ENCODE data around the gene ZSCAN29.
"Not testable (repeated sequence)": the region's sequence is repeated elsewhere in the genome, so short reads cannot be mapped to it uniquely, and the experiment has no call there.

ZSCAN29 gene

DNA sequence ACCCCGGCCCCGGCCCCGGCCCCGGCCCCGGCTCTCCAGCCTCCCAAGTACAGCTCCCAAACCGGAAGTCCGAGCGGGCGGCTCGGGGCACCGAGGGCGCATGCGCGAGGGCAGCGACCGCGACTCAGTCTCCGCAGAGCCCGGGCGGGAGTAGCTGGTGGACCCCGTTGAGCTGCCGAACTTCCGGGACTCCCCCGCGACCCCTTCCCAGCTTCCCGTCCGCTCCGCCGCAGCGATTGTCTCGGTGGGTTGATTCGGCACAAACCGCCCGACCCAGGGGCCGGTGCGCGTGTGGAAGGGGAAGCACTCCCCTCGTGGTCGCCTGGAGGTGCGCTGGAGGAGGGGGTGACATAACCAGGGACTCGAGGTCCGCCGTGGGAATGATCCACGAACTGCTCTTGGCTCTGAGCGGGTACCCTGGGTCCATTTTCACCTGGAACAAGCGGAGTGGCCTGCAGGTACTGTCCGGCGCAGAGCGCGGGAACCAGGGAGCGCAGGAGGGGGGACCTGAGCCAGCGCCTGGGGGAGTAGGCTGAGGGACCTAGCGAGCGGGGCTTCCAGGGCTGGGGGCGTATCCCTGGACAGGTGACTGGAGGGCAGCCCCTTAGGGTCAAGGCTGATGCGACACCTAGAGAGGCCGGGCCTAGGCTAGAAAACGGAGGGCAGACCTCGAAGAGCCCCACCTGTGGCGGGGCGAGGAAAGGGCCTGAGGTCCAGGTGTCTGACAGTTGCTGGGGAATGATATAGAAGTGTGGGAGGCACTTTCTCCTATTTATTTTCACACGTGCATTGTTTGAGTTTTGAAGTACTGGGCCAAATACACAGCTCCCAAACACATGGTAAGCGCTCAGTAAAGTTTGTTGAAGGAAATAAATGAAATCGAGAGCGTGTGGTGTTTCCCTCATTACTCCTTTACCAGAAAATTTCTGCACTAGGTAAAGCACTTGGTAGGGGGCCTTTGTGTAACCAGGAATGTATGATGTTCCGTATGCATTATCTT, at the start of gene ZSCAN29, which contains the start of gene TUBGCP4:
Gene ZSCAN29, minus strand, starts transcription at position 69 of the 1,000 bp plus-strand sequence. CDS start 1,130 bp downstream, outside the sequence.
Gene TUBGCP4, plus strand, starts transcription at position 127 of the 1,000 bp plus-strand sequence. Its CDS starts 254 bp downstream, at position 381.
- peak; percentile 57 to 65 for DNase-seq

DNA sequence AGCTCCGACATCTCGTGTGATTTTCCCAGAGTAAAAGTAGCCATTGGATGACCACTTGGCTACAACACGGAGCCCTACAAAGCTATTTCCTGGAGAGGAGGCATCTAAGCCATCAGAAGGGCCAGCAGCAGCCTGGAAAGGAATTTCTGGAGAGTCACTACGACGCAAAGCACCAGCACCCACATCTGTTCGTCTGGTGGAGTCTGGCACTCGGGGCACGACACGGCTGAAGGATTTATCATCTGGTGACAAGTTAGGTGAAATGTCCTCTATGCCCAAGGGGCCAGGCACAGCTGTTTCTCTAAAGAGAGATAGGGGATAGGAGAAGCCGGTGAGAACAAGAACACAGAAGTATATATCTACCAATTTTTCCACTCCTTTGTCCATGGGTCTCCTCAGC, 49.6 kb upstream of the ZSCAN29 start:
- DNase-seq, result no peak

DNA sequence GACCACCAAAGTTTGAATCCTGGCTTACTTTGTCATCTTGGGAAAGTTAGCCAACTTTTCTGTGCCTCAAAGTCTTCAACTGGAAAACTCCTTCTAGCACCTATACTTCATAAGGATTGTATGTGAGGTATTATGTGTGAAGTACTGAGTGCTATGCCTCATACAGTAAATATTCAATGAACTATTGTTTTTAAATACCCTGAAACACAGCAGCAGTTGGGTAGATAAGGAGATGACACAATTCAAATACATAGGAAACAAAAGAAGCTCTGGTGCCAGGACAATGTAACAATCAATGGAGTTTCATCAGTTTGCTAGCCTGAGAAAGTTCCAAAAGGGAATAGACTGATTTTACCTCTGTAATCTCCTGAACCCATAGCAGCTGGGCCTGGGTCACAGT, 43.4 kb upstream of the ZSCAN29 start:
- no peak for DNase-seq

DNA sequence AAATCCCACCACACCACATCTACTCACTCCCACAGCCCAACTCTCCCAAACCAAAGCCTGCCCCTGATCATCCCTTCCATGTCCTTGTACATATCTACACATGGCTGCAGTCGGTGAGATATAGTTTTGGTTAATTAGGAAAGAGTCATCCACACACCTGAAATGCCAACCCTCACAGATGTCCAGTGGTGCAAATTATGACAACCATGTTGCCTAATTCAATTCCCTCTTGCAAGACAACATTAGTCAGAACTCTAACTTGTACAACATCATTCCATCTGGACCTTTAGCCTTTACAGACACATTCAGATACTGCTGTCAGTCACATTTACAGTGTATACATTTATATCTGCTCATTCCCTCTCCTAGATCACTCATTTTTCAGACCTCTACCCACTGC, 41.3 kb upstream of the ZSCAN29 start:
- DNase-seq, result no peak

DNA sequence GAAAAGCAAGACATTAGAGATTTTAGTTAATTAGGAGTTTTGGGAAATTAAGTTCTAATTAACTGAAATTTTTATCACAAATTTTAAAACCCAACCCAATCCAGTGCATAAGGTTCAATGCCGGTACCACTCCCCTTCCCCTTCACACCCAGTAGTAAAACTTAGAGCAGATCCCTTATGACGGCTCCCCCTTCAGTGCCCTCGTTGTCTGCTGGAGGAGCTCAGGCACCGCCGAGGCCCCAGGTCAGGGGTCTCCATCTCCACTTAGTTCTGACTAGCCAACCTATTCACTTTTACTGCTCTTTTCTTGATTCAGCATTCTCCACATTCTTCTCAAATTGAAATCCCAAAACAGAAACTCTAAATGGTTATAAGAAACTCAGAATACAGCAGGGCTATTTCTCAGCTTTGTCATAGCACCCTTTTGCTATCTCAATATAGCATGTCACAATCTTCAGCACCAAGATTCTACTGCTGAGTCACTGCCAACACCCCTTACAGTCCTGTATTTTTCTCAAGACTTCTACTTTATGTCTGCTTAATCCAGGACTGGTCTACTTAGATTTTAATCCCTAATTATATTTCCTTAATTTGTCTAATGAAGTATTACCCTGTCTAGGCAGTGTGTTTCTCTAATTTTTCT, 39.9 kb upstream of the ZSCAN29 start:
- no peak for DNase-seq

DNA sequence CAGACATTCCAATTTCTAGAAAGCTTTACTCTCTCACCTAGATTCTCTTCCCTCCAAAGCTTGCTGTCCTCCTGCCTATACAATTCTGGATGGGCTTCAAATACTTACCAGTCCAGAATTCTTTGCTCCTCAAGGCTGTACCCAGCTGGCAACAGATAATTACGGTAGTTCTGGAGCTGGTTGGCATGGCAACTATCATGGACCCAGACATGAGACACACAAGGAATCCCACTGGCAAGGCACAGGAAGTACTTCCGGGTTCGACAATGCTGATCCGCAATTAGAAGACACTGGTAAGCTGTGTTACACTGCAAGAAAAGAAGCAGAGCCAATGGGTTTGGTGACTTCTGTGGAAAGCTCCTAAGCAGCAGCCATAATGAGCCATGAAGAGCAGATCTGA, 37.9 kb upstream of the ZSCAN29 start:
- DNase-seq, result no peak

DNA sequence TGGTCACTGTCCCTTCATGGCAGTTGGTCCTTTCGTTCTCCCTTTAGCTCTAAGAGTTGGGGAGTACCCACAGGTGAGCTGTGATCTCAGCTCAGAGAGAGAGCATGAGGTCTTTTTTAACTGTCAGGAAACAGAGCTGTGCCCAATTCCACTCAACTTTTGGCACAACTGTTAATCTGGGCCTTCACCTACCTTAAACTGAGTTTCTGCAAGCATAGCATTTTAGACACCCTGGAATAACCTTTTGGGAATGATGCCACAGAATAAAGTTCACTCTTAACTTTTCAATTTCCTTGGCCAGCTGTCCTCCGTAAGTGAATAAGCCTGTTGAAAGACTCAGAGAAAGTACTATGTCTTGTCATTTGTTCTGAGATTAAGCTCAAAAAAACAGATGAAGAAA, 36.0 kb upstream of the ZSCAN29 start:
- DNase-seq, result no peak

DNA sequence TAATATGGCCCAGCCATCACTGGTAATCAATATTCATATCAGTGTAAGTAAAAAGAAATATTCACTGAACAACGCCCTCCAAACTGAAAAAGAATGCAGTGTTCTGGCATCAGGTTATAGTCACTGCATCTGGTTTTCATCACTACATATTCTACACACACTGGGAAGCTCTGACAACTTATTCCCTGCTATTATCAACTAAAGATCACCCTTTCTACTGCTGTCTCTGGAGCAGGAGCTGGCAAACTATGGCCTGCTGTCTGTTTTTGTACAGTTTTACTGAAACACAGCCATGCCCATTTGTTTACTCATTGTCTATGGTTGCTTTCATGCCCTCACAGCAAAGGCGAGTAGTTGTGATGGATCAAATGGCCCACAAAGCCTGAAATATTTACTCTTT, 35.3 kb upstream of the ZSCAN29 start:
- DNase-seq, result no peak

DNA sequence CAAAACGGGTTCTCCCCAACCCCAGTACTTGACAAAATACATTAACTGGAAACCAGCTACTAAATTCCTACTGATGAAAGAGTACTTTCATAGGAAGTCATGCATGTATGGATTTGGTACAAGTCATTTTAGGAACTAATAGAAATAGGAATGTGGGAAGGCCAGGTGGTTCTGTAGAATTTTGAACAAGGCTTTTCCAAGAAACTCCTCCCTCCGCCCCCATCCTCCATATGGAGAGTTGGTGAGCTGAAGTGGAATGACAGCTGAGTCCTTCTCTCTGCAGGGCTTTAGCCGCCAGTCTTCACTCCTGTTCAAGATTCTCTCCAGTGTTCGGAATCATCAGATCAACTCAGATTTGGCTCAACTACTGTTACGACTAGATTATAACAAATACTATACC, 33.3 kb upstream of the ZSCAN29 start:
- DNase-seq, result no peak

DNA sequence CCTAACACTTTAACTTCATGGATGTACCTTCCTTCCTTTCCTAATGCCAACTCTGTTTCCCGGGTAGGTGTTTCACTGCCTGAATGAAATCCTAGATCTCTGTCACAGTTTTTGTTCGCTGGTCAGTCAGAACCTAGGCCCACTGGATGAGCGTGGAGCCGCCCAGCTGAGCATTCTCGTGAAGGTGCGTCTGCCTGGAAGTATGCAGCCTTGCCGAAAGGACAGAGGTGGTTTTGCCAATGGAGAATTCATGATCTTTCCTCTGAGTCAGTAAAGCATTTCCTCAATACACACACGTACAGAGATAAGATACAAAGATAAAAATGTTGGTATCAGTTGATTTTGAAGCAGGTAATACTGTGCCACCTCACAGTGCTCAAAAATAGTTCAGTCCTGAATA, 32.8 kb upstream of the ZSCAN29 start:
- DNase-seq, result no peak

DNA sequence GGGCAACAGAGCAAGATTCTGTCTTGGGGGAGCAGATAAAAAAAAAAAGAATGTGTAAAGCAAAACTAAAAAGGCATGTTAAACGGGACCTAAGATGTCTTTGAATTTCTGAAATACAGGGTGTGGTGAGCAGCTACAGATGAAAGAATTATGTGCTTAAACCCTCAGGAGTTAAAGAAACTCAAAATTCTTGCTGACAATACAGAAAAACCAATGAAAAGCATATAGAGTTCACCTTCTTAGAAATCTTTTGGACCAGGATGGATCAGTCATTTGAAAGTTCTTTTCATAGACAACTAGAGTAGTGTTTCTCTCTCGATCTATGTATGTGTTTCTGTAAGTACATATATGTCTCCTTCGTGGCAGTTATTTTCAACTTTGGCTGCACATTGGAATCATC, 31.4 kb upstream of the ZSCAN29 start:
- no peak for DNase-seq

DNA sequence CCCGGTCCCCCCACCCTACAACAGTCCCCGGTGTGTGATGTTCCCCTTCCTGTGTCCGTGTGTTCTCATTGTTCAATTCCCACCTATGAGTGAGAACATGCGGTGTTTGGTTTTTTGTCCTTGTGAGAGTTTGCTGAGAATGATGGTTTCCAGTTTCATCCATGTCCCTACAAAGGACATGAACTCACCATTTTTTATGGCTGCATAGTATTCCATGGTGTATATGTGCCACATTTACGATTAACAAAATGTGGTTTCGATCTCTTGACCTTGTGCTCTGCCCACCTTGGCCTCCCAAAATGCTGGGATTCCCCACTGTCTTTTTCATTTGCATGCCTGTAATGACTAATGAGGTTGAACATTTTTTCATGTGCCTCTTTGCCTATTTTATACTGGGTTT, 22.7 kb upstream of the ZSCAN29 start:
- not testable (repeated sequence) for DNase-seq

DNA sequence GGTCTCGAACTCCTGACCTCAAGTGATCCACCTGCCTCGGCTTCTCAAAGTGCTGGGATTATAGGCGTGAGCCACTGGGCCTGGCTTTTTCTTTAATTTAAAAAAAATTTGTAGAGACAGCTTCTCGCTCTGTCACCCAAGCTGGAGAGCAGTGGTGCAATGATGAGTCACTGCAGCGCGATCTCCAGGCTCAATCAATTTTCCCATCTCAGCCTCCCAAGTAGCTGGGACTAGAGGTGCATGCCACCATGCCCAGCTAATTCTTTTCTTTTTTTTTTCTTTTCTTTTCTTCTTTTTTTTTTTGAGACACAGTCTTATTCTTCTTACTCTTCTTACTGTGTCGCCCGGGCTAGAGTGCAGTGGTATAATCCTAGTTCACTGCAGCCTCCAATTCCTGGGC, 19.9 kb upstream of the ZSCAN29 start:
- DNase-seq, result no peak

DNA sequence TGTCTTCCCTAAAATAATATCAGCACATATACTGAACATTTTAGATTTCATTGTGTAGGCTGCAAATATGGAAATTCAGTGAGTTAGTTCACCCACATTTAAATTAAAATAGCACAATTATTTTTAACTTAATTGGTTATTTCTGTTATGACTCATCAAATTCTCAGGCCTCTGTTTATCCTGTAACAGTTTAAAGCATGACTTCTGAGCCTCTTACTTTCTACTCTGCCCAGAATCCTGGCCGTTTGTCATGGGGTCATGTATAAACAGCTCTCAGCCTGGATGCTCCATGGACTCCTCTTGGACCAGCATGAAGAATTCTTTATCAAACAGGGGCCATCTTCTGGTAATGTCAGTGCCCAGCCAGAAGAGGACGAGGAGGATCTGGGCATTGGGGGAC, 12.2 kb upstream of the ZSCAN29 start:
- no peak for DNase-seq

DNA sequence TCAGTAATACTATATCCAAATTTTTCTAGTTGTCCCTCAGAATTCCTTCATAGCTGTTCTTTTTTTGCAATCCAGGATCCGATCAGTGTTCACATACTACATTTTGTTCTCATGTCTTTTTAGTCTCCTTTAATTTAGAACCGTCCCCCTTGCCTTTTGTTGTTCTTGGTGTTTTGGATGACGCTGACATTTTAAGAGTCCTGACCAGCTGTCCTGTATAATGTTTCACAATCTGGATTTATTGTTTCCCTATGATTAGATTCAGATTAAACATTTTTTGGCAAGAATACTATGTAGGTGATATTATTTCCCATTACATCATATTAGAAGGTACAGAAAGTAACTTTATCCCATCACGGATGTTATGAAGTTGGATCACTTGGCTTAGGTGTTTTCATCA, 11.5 kb upstream of the ZSCAN29 start:
- DNase-seq, result no peak

DNA sequence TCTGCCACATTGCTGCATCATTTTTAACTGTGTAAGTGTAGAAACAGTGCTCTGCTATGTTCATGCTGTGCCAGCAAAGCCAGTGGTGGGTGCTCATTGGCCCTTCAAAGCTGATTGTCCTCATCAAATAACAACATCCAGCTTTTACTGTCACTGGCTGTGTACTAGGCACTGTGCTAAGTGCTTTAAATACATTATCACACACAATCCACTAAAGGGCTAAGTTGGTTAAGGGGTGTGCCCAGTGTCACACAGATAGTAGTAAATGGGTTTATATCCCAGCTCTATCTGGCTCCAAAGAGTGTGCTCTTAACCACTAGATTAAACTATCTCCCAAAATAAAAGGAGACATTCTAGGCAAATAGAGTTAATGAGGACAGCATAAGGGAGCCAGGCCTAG, 7.8 kb upstream of the ZSCAN29 start:
- DNase-seq, result no peak

DNA sequence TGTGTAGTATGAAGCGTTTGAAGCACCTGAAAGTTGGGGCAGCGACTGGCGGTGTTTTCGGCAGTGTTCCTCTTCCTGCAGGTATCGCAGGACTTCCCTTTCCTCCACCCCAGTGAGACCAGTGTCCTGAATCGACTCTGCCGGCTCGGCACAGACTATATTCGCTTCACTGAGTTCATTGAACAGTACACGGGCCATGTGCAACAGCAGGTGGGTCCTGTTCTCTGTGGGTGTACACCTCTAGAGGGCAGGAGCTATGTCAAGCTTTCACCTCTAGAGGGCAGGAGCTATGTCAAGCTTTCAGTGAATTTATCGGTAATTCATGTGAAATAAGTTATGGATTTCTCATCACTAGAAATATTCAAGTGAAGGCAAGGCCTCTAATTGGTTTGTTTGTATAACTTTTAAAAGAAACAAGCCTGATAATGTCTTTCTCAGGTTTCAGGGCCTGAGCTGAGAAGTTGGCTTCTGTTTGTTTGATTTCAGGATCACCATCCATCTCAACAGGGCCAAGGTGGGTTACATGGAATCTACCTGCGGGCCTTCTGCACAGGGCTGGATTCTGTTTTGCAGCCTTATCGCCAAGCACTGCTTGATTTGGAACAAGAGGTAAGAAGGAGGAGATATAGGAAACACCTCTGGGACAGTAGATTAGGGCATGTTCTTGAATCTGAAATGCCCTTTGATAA, 5.3 kb upstream of the ZSCAN29 start:
- DNase-seq, result peak; percentile 16 to 19

DNA sequence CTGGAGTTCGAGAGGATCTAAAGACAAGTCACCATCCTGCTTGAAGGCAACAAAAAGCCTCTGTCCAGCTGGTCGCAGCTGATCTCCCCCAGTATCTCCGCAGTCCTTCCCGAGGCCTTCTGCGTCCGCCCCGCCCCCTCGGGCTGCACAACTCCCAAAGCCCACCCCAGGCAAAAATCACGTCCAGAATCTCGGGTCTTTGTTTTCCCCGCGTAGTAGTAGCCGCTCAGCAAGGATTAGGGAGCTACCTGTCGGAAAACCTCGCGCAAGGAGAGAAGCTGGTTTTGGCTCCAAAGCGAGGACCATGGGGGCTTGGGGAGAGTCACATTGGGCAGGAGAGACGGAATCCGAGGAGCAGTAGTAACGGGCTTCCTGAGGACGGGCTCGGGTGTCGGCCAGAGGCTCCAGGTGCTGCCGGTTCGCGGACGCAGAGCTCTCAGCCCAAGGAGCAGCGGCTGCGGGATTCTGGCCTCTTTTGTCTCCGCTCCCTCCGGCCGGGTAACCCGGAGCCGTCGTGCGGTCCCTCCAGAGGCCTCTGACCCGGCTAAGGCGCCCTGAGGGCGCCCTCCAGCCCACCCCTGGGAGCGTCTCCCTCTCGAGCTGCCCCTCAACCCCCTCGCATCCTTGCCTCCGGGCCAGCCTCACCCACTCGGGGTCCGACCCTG, 401 bp downstream of the ZSCAN29 start:
- DNase-seq, result peak in 1 of 2 experiments; percentile 17

DNA sequence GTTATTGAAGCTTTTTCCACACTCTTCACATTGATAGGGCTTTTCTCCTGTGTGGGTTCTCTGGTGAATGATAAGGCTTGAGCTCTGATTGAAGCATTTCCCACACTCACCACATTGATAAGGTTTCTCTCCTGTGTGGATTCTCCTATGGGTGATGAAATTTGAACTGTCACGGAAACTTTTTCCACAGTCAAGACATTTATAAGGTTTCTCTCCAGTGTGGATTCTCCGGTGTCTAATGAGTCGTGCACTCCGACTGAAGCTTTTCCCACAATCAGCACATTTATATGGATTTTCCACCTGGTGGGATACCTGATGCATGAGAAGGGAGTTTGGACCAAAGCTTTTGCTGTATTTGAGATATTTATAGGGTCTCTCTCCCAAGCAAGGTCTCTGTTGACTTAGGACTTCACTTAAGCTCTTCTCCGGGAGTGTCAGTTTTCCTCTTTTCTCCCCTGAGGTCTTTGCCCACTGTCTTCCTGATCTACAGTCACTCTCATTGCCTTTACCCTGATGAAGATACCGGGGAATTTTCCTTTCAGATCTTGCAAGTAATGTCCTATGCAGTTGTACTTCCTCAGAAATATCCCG, 9.4 kb downstream of the ZSCAN29 start:
- no peak for DNase-seq

DNA sequence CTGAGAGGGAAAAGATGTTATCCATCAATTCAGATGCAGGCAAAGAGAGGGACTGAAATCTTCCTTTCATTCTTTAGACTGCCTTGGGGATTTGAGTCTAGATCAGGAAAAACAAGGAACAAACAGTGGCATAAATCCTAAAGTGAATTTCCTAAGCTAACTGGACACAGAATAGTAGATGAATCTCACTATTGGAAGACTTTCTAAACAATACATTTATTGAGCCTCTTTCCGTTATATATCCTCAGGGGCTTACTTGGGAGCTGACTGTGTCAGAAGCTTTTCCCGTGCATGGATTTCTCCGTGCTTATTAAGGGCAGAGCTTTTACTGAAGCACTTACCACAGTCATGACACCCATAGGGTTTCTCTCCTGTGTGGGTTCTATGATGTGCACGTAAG, 10.0 kb downstream of the ZSCAN29 start:
- DNase-seq, result no peak

DNA sequence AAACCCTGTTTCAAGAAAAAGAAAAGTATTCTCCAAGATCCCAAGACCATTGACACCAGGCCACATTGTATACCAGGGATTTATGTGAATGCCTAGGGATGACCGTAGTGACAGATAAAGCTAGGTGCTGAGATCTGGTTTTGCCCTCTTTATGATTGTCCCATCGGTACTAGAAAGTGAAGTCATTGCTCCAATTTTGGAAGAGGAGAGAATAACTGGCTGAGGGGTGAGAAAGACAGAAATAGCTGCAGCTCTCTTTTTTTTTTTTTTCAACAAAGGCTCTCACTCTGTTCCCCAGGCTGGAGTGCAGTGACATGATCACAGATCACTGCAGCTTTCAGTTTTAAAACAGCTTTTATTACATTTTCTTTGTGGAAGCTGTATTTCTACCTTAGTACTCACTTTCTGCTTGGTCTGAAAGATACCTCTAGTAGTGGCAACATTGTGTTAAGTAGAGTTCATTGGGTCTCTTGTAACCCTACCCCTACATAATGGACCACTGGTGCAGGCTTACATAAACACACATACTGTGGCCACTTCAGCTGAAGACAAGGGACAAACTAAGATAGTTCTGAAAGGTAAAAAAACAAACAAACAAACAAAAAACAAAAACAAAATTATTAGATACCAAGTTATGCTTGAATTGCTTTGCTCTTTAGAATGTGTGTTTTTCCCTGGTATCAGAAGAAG, 18.0 kb downstream of the ZSCAN29 start:
- DNase-seq, result no peak

DNA sequence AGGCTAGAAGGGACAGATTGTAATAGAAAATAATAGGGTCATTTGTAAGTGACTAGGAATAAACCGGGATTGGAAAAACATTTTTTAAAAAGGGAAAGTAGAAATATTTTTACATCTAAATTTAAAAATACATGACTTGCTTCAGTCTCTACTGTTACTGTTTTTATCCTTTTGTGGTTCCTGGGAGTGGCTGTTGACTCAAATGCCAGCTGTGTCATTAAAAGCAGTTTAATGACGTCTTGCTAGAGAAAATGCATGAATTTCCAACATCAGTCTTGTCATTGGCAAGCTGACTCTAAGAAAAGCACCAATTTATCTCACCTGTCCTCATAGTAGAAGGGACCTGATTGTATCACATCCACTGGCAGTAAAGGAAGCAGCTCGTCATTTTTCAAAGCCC, 23.7 kb downstream of the ZSCAN29 start:
- DNase-seq, result no peak

Data from activated CD4-positive, alpha-beta T cell treated with anti-CD3 and anti-CD28 coated beads, Interleukin-2, amount 50 U/mL, for 4 hours (primary cell).